Measurements from ENCODE around the gene MICALL2. TPM values are rescaled to one million over a fixed set of nuclear protein-coding genes. Genes with fewer than 3 reads are reported as not detected.

Gene MICALL2
- total RNA-seq, 1 experiment from 2014 or later: 15.7 TPM

- TF ChIP-seq CREM (CRISPR knock-in tag; IDR thresholded peaks at IDR 0.05) (no peak), ELF4 (CRISPR knock-in tag; IDR thresholded peaks at IDR 0.05; ENCODE audit: low read depth) (no peak), SP1 (CRISPR knock-in tag; conservative IDR thresholded peaks at IDR 0.05) (no peak), MYBL2 (CRISPR knock-in tag; IDR thresholded peaks at IDR 0.05) (no peak), E2F5 (CRISPR knock-in tag; IDR thresholded peaks at IDR 0.05) (no peak), TP53 (CRISPR knock-in tag; IDR thresholded peaks at IDR 0.05) (no peak), ZBTB21 (CRISPR knock-in tag; IDR thresholded peaks at IDR 0.05; ENCODE audit: borderline replicate concordance) (no peak), PREB (CRISPR knock-in tag; IDR thresholded peaks at IDR 0.05; ENCODE audit: borderline replicate concordance) (no peak), MXD4 (CRISPR knock-in tag; IDR thresholded peaks at IDR 0.05; ENCODE audit: borderline replicate concordance) (no peak), STAT6 (CRISPR knock-in tag; conservative IDR thresholded peaks at IDR 0.05; ENCODE audit: low read depth) (no peak), ZNF317 (CRISPR knock-in tag; IDR thresholded peaks at IDR 0.05; ENCODE audit: borderline replicate concordance, low read depth) (no peak)
- TF ChIP-seq, protein P1, sequence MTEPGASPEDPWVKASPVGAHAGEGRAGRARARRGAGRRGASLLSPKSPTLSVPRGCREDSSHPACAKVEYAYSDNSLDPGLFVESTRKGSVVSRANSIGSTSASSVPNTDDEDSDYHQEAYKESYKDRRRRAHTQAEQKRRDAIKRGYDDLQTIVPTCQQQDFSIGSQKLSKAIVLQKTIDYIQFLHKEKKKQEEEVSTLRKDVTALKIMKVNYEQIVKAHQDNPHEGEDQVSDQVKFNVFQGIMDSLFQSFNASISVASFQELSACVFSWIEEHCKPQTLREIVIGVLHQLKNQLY (CRISPR knock-in tag; IDR thresholded peaks at IDR 0.05): no peak
- TF ChIP-seq, protein P2, sequence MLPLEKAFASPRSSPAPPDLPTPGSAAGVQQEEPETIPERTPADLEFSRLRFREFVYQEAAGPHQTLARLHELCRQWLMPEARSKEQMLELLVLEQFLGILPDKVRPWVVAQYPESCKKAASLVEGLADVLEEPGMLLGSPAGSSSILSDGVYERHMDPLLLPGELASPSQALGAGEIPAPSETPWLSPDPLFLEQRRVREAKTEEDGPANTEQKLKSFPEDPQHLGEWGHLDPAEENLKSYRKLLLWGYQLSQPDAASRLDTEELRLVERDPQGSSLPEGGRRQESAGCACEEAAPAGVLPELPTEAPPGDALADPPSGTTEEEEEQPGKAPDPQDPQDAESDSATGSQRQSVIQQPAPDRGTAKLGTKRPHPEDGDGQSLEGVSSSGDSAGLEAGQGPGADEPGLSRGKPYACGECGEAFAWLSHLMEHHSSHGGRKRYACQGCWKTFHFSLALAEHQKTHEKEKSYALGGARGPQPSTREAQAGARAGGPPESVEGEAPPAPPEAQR (CRISPR knock-in tag; IDR thresholded peaks at IDR 0.05): no peak
- TF ChIP-seq, protein P3, sequence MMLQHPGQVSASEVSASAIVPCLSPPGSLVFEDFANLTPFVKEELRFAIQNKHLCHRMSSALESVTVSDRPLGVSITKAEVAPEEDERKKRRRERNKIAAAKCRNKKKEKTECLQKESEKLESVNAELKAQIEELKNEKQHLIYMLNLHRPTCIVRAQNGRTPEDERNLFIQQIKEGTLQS (CRISPR knock-in tag; conservative IDR thresholded peaks at IDR 0.05): no peak
- TF ChIP-seq, protein P4, sequence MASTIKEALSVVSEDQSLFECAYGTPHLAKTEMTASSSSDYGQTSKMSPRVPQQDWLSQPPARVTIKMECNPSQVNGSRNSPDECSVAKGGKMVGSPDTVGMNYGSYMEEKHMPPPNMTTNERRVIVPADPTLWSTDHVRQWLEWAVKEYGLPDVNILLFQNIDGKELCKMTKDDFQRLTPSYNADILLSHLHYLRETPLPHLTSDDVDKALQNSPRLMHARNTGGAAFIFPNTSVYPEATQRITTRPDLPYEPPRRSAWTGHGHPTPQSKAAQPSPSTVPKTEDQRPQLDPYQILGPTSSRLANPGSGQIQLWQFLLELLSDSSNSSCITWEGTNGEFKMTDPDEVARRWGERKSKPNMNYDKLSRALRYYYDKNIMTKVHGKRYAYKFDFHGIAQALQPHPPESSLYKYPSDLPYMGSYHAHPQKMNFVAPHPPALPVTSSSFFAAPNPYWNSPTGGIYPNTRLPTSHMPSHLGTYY (CRISPR knock-in tag; IDR thresholded peaks at IDR 0.05): no peak
- ATAC-seq: no peak
- no peak for DNase-seq (ENCODE audit: low spot score)
- Mint-ChIP-seq H3K4me1 (peaks cover 9% of the 10 kb centered on the region), H3K9me3 (no peaks in the 10 kb centered on the region), H3K36me3 (peaks cover 37% of the 10 kb centered on the region), H3K4me3 (no peak overlapping the region), H3K27me3 (ENCODE audit: low read depth) (no peaks in the 10 kb centered on the region), H3K27ac (no peak overlapping the region)
- CTCF ChIA-PET: no interaction called here
- POLR2A ChIA-PET: no interaction called here
These were observed 40.2 kb upstream of the MICALL2 start for GRCh38 chr7:1499367-1500029.
